ENCODE results near the gene IL13. TPM values are rescaled to one million over a fixed set of nuclear protein-coding genes. Genes with fewer than 3 reads are reported as not detected.

The IL13 gene
- total and polyA plus RNA-seq, 5 donors, result not detected

GRCh38 chr5:132639706-132640130, 18.3 kb upstream of the IL13 start:
- ATAC-seq, result no peak

GRCh38 chr5:132640613-132641012, 17.4 kb upstream of the IL13 start:
- no peaks in the 10 kb centered on the region for H3K4me1 ChIP-seq (ENCODE audit: control insufficient read depth, insufficient read depth, low read length)
- H3K4me3 ChIP-seq (ENCODE audit: low read length), result no peak overlapping the region
- no peak for ATAC-seq
- DNase-seq, result no peak
- H3K27ac ChIP-seq (ENCODE audit: low read length), result no peak overlapping the region
- H3K9me3 ChIP-seq (ENCODE audit: control insufficient read depth, low read length), result no peaks in the 10 kb centered on the region
- WGBS, result 92% methylated on average over 4 of the region's 4 CpGs
- intact Hi-C loops (cut with DNase I), result no loop called here
- H3K27me3 ChIP-seq (ENCODE audit: control insufficient read depth, insufficient read depth), result no peaks in the 10 kb centered on the region

More at GRCh38 chr5:132639706-132640130, 18.3 kb upstream of the IL13 start:
- intact Hi-C loops (cut with DNase I), result no loop called here
- Histone ChIP-seq H3K4me3 (ENCODE audit: low read length) (no peak overlapping the region), H3K4me1 (ENCODE audit: control insufficient read depth, insufficient read depth, low read length) (no peaks in the 10 kb centered on the region), H3K27me3 (ENCODE audit: control insufficient read depth, insufficient read depth) (no peaks in the 10 kb centered on the region), H3K9me3 (ENCODE audit: control insufficient read depth, low read length) (no peaks in the 10 kb centered on the region), H3K27ac (ENCODE audit: low read length) (no peak overlapping the region)
- DNase-seq, result no peak
- 73% methylated on average over 2 of the region's 2 CpGs for WGBS

- Histone ChIP-seq H3K27ac (ENCODE audit: low read length) (no peak overlapping the region), H3K4me1 (ENCODE audit: control insufficient read depth, insufficient read depth, low read length) (no peaks in the 10 kb centered on the region), H3K27me3 (ENCODE audit: control insufficient read depth, insufficient read depth) (no peaks in the 10 kb centered on the region), H3K4me3 (ENCODE audit: low read length) (no peak overlapping the region), H3K9me3 (ENCODE audit: control insufficient read depth, low read length) (no peaks in the 10 kb centered on the region)
- DNase-seq (no peak), ATAC-seq (no peak)
- intact Hi-C loops (cut with DNase I), result no loop called here
- WGBS, result 94% methylated on average over 3 of the region's 3 CpGs
Measured at GRCh38 chr5:132641241-132641723, 16.7 kb upstream of the IL13 start.

GRCh38 chr5:132641841-132642240, 16.1 kb upstream of the IL13 start:
- DNase-seq (no peak), ATAC-seq (no peak)
- Histone ChIP-seq H3K9me3 (ENCODE audit: control insufficient read depth, low read length) (no peaks in the 10 kb centered on the region), H3K4me3 (ENCODE audit: low read length) (no peak overlapping the region), H3K4me1 (ENCODE audit: control insufficient read depth, insufficient read depth, low read length) (no peaks in the 10 kb centered on the region), H3K27ac (ENCODE audit: low read length) (no peak overlapping the region), H3K27me3 (ENCODE audit: control insufficient read depth, insufficient read depth) (no peaks in the 10 kb centered on the region)
- intact Hi-C loops (cut with DNase I), result no loop called here
- WGBS, result 95% methylated on average over 3 of the region's 3 CpGs

GRCh38 chr5:132644177-132644576, 13.8 kb upstream of the IL13 start:
- Histone ChIP-seq H3K9me3 (ENCODE audit: control insufficient read depth, low read length) (no peaks in the 10 kb centered on the region), H3K4me3 (ENCODE audit: low read length) (no peak overlapping the region), H3K4me1 (ENCODE audit: control insufficient read depth, insufficient read depth, low read length) (no peaks in the 10 kb centered on the region), H3K27ac (ENCODE audit: low read length) (no peak overlapping the region), H3K27me3 (ENCODE audit: control insufficient read depth, insufficient read depth) (no peaks in the 10 kb centered on the region)
- intact Hi-C loops (cut with DNase I), result no loop called here
- DNase-seq, result no peak
- ATAC-seq, result no peak

- no peak overlapping the region for H3K4me3 ChIP-seq (ENCODE audit: low read length)
- ATAC-seq (no peak), DNase-seq (no peak)
- H3K4me1 ChIP-seq (ENCODE audit: control insufficient read depth, insufficient read depth, low read length), result no peaks in the 10 kb centered on the region
- intact Hi-C loops (cut with DNase I), result no loop called here
- WGBS, result 94% methylated on average over 11 of the region's 11 CpGs
- H3K9me3 ChIP-seq (ENCODE audit: control insufficient read depth, low read length), result no peaks in the 10 kb centered on the region
- no peaks in the 10 kb centered on the region for H3K27me3 ChIP-seq (ENCODE audit: control insufficient read depth, insufficient read depth)
- H3K27ac ChIP-seq (ENCODE audit: low read length), result no peak overlapping the region
Measured at GRCh38 chr5:132646583-132647266, 11.2 kb upstream of the IL13 start.

- Histone ChIP-seq H3K27ac (ENCODE audit: low read length) (no peak overlapping the region), H3K4me1 (ENCODE audit: control insufficient read depth, insufficient read depth, low read length) (no peaks in the 10 kb centered on the region), H3K27me3 (ENCODE audit: control insufficient read depth, insufficient read depth) (no peaks in the 10 kb centered on the region), H3K9me3 (ENCODE audit: control insufficient read depth, low read length) (no peaks in the 10 kb centered on the region), H3K4me3 (ENCODE audit: low read length) (no peak overlapping the region)
- intact Hi-C loops (cut with DNase I), result no loop called here
- ATAC-seq (no peak), DNase-seq (no peak)
- WGBS, result 96% methylated on average over 2 of the region's 2 CpGs
Measured at GRCh38 chr5:132647473-132647872, 10.5 kb upstream of the IL13 start.

GRCh38 chr5:132648355-132648754, 9.6 kb upstream of the IL13 start:
- intact Hi-C loops (cut with DNase I), result no loop called here
- no peaks in the 10 kb centered on the region for H3K27me3 ChIP-seq (ENCODE audit: control insufficient read depth, insufficient read depth)
- H3K4me1 ChIP-seq (ENCODE audit: control insufficient read depth, insufficient read depth, low read length), result no peaks in the 10 kb centered on the region
- H3K27ac ChIP-seq (ENCODE audit: low read length), result no peak overlapping the region
- no peak overlapping the region for H3K4me3 ChIP-seq (ENCODE audit: low read length)
- 97% methylated on average over 1 of the region's 1 CpG for WGBS
- no peak for ATAC-seq
- no peaks in the 10 kb centered on the region for H3K9me3 ChIP-seq (ENCODE audit: control insufficient read depth, low read length)
- DNase-seq, result no peak

- no peaks in the 10 kb centered on the region for H3K4me1 ChIP-seq (ENCODE audit: control insufficient read depth, insufficient read depth, low read length)
- DNase-seq (no peak), ATAC-seq (no peak)
- no peaks in the 10 kb centered on the region for H3K27me3 ChIP-seq (ENCODE audit: control insufficient read depth, insufficient read depth)
- no peak overlapping the region for H3K4me3 ChIP-seq (ENCODE audit: low read length)
- 86% methylated on average over 4 of the region's 4 CpGs for WGBS
- intact Hi-C loops (cut with DNase I), result no loop called here
- H3K9me3 ChIP-seq (ENCODE audit: control insufficient read depth, low read length), result no peaks in the 10 kb centered on the region
- no peak overlapping the region for H3K27ac ChIP-seq (ENCODE audit: low read length)
Measured at GRCh38 chr5:132651838-132652469, 6.0 kb upstream of the IL13 start.

- Histone ChIP-seq H3K4me1 (ENCODE audit: control insufficient read depth, insufficient read depth, low read length) (no peaks in the 10 kb centered on the region), H3K4me3 (ENCODE audit: low read length) (no peak overlapping the region), H3K27me3 (ENCODE audit: control insufficient read depth, insufficient read depth) (no peaks in the 10 kb centered on the region), H3K27ac (ENCODE audit: low read length) (no peak overlapping the region), H3K9me3 (ENCODE audit: control insufficient read depth, low read length) (no peaks in the 10 kb centered on the region)
- WGBS, result 29% methylated on average over 7 of the region's 7 CpGs
- intact Hi-C loops (cut with DNase I), result no loop called here
- DNase-seq (no peak), ATAC-seq (no peak)
Measured at GRCh38 chr5:132653716-132654115, 4.3 kb upstream of the IL13 start.

- peak in 1 of 3 donors; percentile 54 for DNase-seq
- WGBS, result 3% methylated on average over 92 of the region's 92 CpGs
- intact Hi-C loops (cut with DNase I), result no loop called here
- Histone ChIP-seq H3K27me3 (ENCODE audit: control insufficient read depth, insufficient read depth) (no peaks in the 10 kb centered on the region), H3K9me3 (ENCODE audit: control insufficient read depth, low read length) (no peaks in the 10 kb centered on the region), H3K27ac (ENCODE audit: low read length) (no peak overlapping the region), H3K4me3 (ENCODE audit: low read length) (peak overlapping the region; percentile 39), H3K4me1 (ENCODE audit: control insufficient read depth, insufficient read depth, low read length) (no peaks in the 10 kb centered on the region)
- peak; percentile 23 to 39 for ATAC-seq
Measured at GRCh38 chr5:132655821-132656773, 1.9 kb upstream of the IL13 start.
